K562 (cell line): Measurements from ENCODE around the gene RERE. TPM values are rescaled to one million over a fixed set of nuclear protein-coding genes. Genes with fewer than 3 reads are reported as not detected.

Source experiments
- NFIC ChIP-seq: fragments of 450-650 bp; IDR thresholded peaks from 2 replicates; pipeline ENCODE4 v1.6.1; 2017; ENCODE audit warnings: mild to moderate bottlenecking, inconsistent platforms
- POLR2AphosphoS2 ChIP-seq: IDR thresholded peaks from 2 replicates; pipeline ENCODE4 v1.6.1; 2012; ENCODE audit warnings: low read length, improper control_type of control experiment
- SIRT6 ChIP-seq: IDR thresholded peaks from one replicate; pipeline ENCODE4 v1.6.1; 2012; ENCODE audit warnings: low read depth, mild to moderate bottlenecking, control low read depth, inconsistent platforms, low read length, moderate library complexity
- SRSF9 ChIP-seq: fragments of 200-400 bp; formaldehyde crosslinking; IDR thresholded peaks from 2 replicates; pipeline ENCODE4 v1.6.1; 2017; ENCODE audit warnings: low read depth, low read length, borderline replicate concordance
- ZNF436 ChIP-seq: fragments of 250-450, 450-650 bp; sonication (Bioruptor Pico); formaldehyde crosslinking; IDR thresholded peaks from 2 replicates; pipeline ENCODE4 v1.7.0; 2020; ENCODE audit warnings: mild to moderate bottlenecking
- polyA plus RNA-seq, 8 experiments: library from polyadenylated mRNA; depleted of rRNA in 4 of 8; stranded (reverse) in 5 of 8; unstranded in 3 of 8; fragments of >200 nt; fragmentation: Nextera tagmentation in 2 of 8; fragmentation: Illumina TruSeq in 1 of 8; extraction: Ambion mirVana in 2 of 8; extraction: Trizol in 1 of 8; gene quantifications; 2 replicates each; pipeline versions ENCODE4 v1.2.1 to v1.2.3, GENCODE V29; 2011 to 2014; ENCODE audit warnings: inconsistent platforms in 1 of 8, missing spikeins in 1 of 8
- total RNA-seq, 7 experiments: library from RNA; depleted of rRNA in 6 of 7; stranded (reverse); fragments of >200 nt in 6 of 7; fragmentation: Illumina TruSeq in 2 of 7; extraction: Trizol in 2 of 7; gene quantifications; 2 replicates each; pipeline versions ENCODE4 v1.2.1 to v1.2.3, GENCODE V29; 2011 to 2021; ENCODE audit warnings: low replicate concordance in 1 of 7
- TF ChIP-seq, protein P1 (sequence below): sonication (generic); formaldehyde crosslinking; IDR thresholded peaks from 2 replicates; pipeline ENCODE4 v1.8.1; 2023; ENCODE audit warnings: missing genetic modification reagents, mild to moderate bottlenecking, borderline replicate concordance
- TF ChIP-seq, protein P2 (sequence below): fragments of 450-650 bp; IDR thresholded peaks from 2 replicates; pipeline ENCODE4 v1.6.1; 2017; ENCODE audit warnings: antibody characterized with exemption
- TF ChIP-seq, protein P3 (sequence below): IDR thresholded peaks from 2 replicates; pipeline ENCODE4 v1.6.1; 2011; ENCODE audit warnings: borderline replicate concordance, low read depth, mild to moderate bottlenecking, moderate library complexity, low read length; ENCODE audit not compliant: insufficient read depth, poor library complexity, severe bottlenecking

Gene RERE
- total and polyA plus RNA-seq, 9 of the 15 experiments (the other 6 are each of a cell fraction or from before 2014, with no cell fraction given), result 3.0 to 51.5 (median 13.4) TPM

- TF ChIP-seq, protein P1, sequence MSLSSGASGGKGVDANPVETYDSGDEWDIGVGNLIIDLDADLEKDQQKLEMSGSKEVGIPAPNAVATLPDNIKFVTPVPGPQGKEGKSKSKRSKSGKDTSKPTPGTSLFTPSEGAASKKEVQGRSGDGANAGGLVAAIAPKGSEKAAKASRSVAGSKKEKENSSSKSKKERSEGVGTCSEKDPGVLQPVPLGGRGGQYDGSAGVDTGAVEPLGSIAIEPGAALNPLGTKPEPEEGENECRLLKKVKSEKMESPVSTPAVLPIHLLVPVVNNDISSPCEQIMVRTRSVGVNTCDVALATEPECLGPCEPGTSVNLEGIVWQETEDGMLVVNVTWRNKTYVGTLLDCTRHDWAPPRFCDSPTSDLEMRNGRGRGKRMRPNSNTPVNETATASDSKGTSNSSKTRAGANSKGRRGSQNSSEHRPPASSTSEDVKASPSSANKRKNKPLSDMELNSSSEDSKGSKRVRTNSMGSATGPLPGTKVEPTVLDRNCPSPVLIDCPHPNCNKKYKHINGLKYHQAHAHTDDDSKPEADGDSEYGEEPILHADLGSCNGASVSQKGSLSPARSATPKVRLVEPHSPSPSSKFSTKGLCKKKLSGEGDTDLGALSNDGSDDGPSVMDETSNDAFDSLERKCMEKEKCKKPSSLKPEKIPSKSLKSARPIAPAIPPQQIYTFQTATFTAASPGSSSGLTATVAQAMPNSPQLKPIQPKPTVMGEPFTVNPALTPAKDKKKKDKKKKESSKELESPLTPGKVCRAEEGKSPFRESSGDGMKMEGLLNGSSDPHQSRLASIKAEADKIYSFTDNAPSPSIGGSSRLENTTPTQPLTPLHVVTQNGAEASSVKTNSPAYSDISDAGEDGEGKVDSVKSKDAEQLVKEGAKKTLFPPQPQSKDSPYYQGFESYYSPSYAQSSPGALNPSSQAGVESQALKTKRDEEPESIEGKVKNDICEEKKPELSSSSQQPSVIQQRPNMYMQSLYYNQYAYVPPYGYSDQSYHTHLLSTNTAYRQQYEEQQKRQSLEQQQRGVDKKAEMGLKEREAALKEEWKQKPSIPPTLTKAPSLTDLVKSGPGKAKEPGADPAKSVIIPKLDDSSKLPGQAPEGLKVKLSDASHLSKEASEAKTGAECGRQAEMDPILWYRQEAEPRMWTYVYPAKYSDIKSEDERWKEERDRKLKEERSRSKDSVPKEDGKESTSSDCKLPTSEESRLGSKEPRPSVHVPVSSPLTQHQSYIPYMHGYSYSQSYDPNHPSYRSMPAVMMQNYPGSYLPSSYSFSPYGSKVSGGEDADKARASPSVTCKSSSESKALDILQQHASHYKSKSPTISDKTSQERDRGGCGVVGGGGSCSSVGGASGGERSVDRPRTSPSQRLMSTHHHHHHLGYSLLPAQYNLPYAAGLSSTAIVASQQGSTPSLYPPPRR, result no peak
- TF ChIP-seq ZNF436 (CRISPR knock-in tag) (0 out of 2 replicates have a peak, but pooled peaks have one; percentile 41), SIRT6 (peak; percentile 73), NFIC (0 out of 2 replicates have a peak, but pooled peaks have one; percentile 27), SRSF9 (no peak), POLR2AphosphoS2 (peak; percentile 95; the same call in 1 of the 2 replicates)
- TF ChIP-seq, protein P2, sequence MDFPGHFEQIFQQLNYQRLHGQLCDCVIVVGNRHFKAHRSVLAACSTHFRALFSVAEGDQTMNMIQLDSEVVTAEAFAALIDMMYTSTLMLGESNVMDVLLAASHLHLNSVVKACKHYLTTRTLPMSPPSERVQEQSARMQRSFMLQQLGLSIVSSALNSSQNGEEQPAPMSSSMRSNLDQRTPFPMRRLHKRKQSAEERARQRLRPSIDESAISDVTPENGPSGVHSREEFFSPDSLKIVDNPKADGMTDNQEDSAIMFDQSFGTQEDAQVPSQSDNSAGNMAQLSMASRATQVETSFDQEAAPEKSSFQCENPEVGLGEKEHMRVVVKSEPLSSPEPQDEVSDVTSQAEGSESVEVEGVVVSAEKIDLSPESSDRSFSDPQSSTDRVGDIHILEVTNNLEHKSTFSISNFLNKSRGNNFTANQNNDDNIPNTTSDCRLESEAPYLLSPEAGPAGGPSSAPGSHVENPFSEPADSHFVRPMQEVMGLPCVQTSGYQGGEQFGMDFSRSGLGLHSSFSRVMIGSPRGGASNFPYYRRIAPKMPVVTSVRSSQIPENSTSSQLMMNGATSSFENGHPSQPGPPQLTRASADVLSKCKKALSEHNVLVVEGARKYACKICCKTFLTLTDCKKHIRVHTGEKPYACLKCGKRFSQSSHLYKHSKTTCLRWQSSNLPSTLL, result no peak
- TF ChIP-seq, protein P3, sequence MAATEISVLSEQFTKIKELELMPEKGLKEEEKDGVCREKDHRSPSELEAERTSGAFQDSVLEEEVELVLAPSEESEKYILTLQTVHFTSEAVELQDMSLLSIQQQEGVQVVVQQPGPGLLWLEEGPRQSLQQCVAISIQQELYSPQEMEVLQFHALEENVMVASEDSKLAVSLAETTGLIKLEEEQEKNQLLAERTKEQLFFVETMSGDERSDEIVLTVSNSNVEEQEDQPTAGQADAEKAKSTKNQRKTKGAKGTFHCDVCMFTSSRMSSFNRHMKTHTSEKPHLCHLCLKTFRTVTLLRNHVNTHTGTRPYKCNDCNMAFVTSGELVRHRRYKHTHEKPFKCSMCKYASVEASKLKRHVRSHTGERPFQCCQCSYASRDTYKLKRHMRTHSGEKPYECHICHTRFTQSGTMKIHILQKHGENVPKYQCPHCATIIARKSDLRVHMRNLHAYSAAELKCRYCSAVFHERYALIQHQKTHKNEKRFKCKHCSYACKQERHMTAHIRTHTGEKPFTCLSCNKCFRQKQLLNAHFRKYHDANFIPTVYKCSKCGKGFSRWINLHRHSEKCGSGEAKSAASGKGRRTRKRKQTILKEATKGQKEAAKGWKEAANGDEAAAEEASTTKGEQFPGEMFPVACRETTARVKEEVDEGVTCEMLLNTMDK, result peak; percentile 45
These were observed 41.7 kb upstream of the RERE start (continued) for GRCh38 chr1:8858888-8859706.
